Left ventricle myocardium inferior (tissue), 1 donor: ENCODE data around the gene ACE. TPM values are rescaled to one million over a fixed set of nuclear protein-coding genes. Genes with fewer than 3 reads are reported as not detected.

Experiments used
- DNase-seq: peaks from one replicate; pipeline ENCODE4 v3.0.0-alpha.2; 2020
- H3K27ac ChIP-seq: fragments of 200-600 bp; replicated peaks from 2 replicates; pipeline ENCODE4 v1.8.0; 2021
- H3K27me3 ChIP-seq: fragments of 200-600 bp; 2 replicates; pipeline ENCODE4 v1.8.0; 2021; ENCODE audit warnings: low read depth
- H3K36me3 ChIP-seq: fragments of 200-600 bp; 2 replicates; pipeline ENCODE4 v1.8.0; 2021
- H3K4me1 ChIP-seq: fragments of 200-600 bp; 2 replicates; pipeline ENCODE4 v1.8.0; 2021
- H3K4me3 ChIP-seq: fragments of 200-600 bp; 2 replicates; pipeline ENCODE4 v1.8.0; 2021; ENCODE audit warnings: mild to moderate bottlenecking, moderate library complexity
- H3K9me3 ChIP-seq: fragments of 200-600 bp; replicated peaks from 2 replicates; pipeline ENCODE4 v1.8.0; 2021
- CTCF ChIP-seq: fragments of 200-600 bp; IDR thresholded peaks from 2 replicates; pipeline ENCODE4 v1.8.0; 2021; ENCODE audit warnings: antibody characterized with exemption, mild to moderate bottlenecking, borderline replicate concordance
- intact Hi-C: fragments of 100-400 bp; cut with micrococcal nuclease; formaldehyde crosslinking; loops from one replicate; pipeline ENCODE4 v1.11.0; 2022
- long read RNA-seq: library from polyadenylated mRNA; unstranded; transcript quantifications from one replicate; pipeline ENCODE4 v2.0.0, GENCODE V29; 2021
- total RNA-seq: library from RNA; stranded (reverse); fragmentation: NEBNext Ultra II Directional; extraction: Animal tissue kit (Norgen Biotek cat#: 25700); gene quantifications from one replicate; pipeline ENCODE4 v1.2.1, GENCODE V29; 2021
- donor health status: DM: no; HTN: yes; CAD: no; lungs with severe emphysema.

ACE gene
- total RNA-seq = 6.2 TPM
- long read RNA-seq, full-length matches to known transcripts = 5 of 10 reads
- long read RNA-seq, partial matches to known transcripts = 4 of 10 reads
- long read RNA-seq, other reads (novel, unspliced or antisense) = 1 of 10 reads

- Histone ChIP-seq H3K9me3 (no peaks in the 10 kb centered on the region), H3K36me3 (no peaks in the 10 kb centered on the region), H3K27me3 (peaks cover 11% of the 10 kb centered on the region), H3K4me3 (peak within 1 kb of the TSS; percentile 74), H3K27ac (peak within 1 kb of the TSS; percentile 78), H3K4me1 (peaks cover 63% of the 10 kb centered on the region)
- intact Hi-C loops = no loop called here
- TF ChIP-seq CTCF = no peak
- DNase-seq = peak; percentile 41
Measured at GRCh38 chr17:63476854-63477479, at the start of gene ACE. Gene ACE, plus strand, starts transcription at chr17:63477061. Its CDS starts 34 bp downstream, at chr17:63477095.

GRCh38 chr17:63429766-63430165, 47.1 kb upstream of the ACE start:
- no peak for DNase-seq
- Histone ChIP-seq H3K9me3 (no peaks in the 10 kb centered on the region), H3K27ac (no peak overlapping the region), H3K27me3 (no peaks in the 10 kb centered on the region), H3K4me1 (peaks cover 36% of the 10 kb centered on the region), H3K36me3 (no peaks in the 10 kb centered on the region), H3K4me3 (no peak overlapping the region)
- intact Hi-C loops = loop anchor here (5.0 kb wide), 2 partner anchors 53 to 183 kb away; no protein-coding TSS in a partner anchor
- no peak for TF ChIP-seq CTCF

GRCh38 chr17:63430223-63430622, 46.6 kb upstream of the ACE start:
- H3K36me3 ChIP-seq = no peaks in the 10 kb centered on the region
- intact Hi-C loops = no loop called here
- peaks cover 41% of the 10 kb centered on the region for H3K4me1 ChIP-seq
- DNase-seq = no peak
- no peaks in the 10 kb centered on the region for H3K27me3 ChIP-seq
- TF ChIP-seq CTCF = no peak
- no peak overlapping the region for H3K4me3 ChIP-seq
- no peaks in the 10 kb centered on the region for H3K9me3 ChIP-seq
- H3K27ac ChIP-seq = no peak overlapping the region

- Histone ChIP-seq H3K36me3 (no peaks in the 10 kb centered on the region), H3K9me3 (no peaks in the 10 kb centered on the region), H3K27me3 (no peaks in the 10 kb centered on the region), H3K4me1 (peaks cover 51% of the 10 kb centered on the region), H3K4me3 (no peak overlapping the region), H3K27ac (no peak overlapping the region)
- intact Hi-C loops = no loop called here
- DNase-seq = no peak
- no peak for TF ChIP-seq CTCF
Measured at GRCh38 chr17:63431618-63431938, 45.3 kb upstream of the ACE start.

- peak overlapping the region; percentile 85 for H3K27ac ChIP-seq
- no peak for TF ChIP-seq CTCF
Measured at GRCh38 chr17:63431939-63432804, 44.7 kb upstream of the ACE start.

More at GRCh38 chr17:63431939-63432804, 44.7 kb upstream of the ACE start:
- intact Hi-C loops = no loop called here
- no peaks in the 10 kb centered on the region for H3K36me3 ChIP-seq
- DNase-seq = no peak
- no peak overlapping the region for H3K4me3 ChIP-seq
- no peaks in the 10 kb centered on the region for H3K9me3 ChIP-seq
- peaks cover 57% of the 10 kb centered on the region for H3K4me1 ChIP-seq
- no peaks in the 10 kb centered on the region for H3K27me3 ChIP-seq
